WTC11 (cell line): ENCODE data around the gene PCDHGC5. TPM values are rescaled to one million over a fixed set of nuclear protein-coding genes. Genes with fewer than 3 reads are reported as not detected.

Experiments used
- ATAC-seq: fragments of 200-7000 bp; cut with Tn5 transposase; 2 replicates; pipeline ENCODE4 v1.10.0; 2021; ENCODE audit warnings: mild to moderate bottlenecking, moderate library complexity
- CTCF ChIA-PET: fragments of 300-600 bp; sonication (Branson Sonifier 250); formaldehyde crosslinking; loops from one replicate; lab custom pipeline; 2021; ENCODE audit warnings: antibody characterized with exemption; lab: Charles Lee
- POLR2A ChIA-PET: fragments of 350-600 bp; sonication (Branson Sonifier 250); formaldehyde crosslinking; loops from one replicate; lab custom pipeline; 2021; ENCODE audit warnings: antibody characterized with exemption; lab: Charles Lee
- DNase-seq: peaks from one replicate; pipeline ENCODE4 v3.0.0; 2021; ENCODE audit warnings: low spot score
- H3K27ac Mint-ChIP-seq: 2 replicates; pipeline ENCODE4 v1.8.0; 2021; ENCODE audit warnings: mixed read lengths
- H3K27me3 Mint-ChIP-seq: 2 replicates; pipeline ENCODE4 v1.8.0; 2021; ENCODE audit warnings: low read depth, mild to moderate bottlenecking, moderate library complexity, mixed read lengths
- H3K36me3 Mint-ChIP-seq: 2 replicates; pipeline ENCODE4 v1.8.0; 2021; ENCODE audit warnings: mixed read lengths
- H3K4me1 Mint-ChIP-seq: 2 replicates; pipeline ENCODE4 v1.8.0; 2022; ENCODE audit warnings: mixed read lengths
- H3K4me3 Mint-ChIP-seq: 2 replicates; pipeline ENCODE4 v1.8.0; 2021; ENCODE audit warnings: mild to moderate bottlenecking, moderate library complexity, mixed read lengths
- H3K9me3 Mint-ChIP-seq: 2 replicates; pipeline ENCODE4 v1.8.0; 2021; ENCODE audit warnings: mixed read lengths
- AFF4 ChIP-seq: sonication (generic); formaldehyde crosslinking; IDR thresholded peaks from 2 replicates; pipeline ENCODE4 v1.8.1; 2023; ENCODE audit warnings: mild to moderate bottlenecking, missing genetic modification reagents, borderline replicate concordance
- ATF1 ChIP-seq: sonication (generic); formaldehyde crosslinking; IDR thresholded peaks from 2 replicates; pipeline ENCODE4 v1.8.1; 2023; ENCODE audit warnings: mild to moderate bottlenecking, moderate library complexity, missing genetic modification reagents
- CTCF ChIP-seq: fragments of 200-600 bp; IDR thresholded peaks from 2 replicates; pipeline ENCODE4 v1.8.0; 2022; ENCODE audit warnings: antibody characterized with exemption
- FOXP1 ChIP-seq: sonication (generic); formaldehyde crosslinking; IDR thresholded peaks from 2 replicates; pipeline ENCODE4 v1.8.0; 2022; ENCODE audit warnings: missing genetic modification reagents, mild to moderate bottlenecking, moderate library complexity, borderline replicate concordance
- GRHL2 ChIP-seq: fragments of 250-450 bp; sonication (Bioruptor Pico); IDR thresholded peaks from 2 replicates; pipeline ENCODE4 v1.8.0; 2022; ENCODE audit warnings: mild to moderate bottlenecking, moderate library complexity; ENCODE audit not compliant: insufficient replicate concordance, severe bottlenecking
- GTF2I ChIP-seq: fragments of 250-450 bp; sonication (Bioruptor Pico); conservative IDR thresholded peaks from 2 replicates; pipeline ENCODE4 v1.4.0; 2021; ENCODE audit warnings: mild to moderate bottlenecking
- IRF2 ChIP-seq: sonication (generic); formaldehyde crosslinking; IDR thresholded peaks from 2 replicates; pipeline ENCODE4 v1.8.0; 2022; ENCODE audit warnings: low read depth, missing genetic modification reagents, borderline replicate concordance
- JAZF1 ChIP-seq: fragments of 250-450 bp; sonication (Bioruptor Pico); IDR thresholded peaks from 2 replicates; pipeline ENCODE4 v1.9.0; 2021; ENCODE audit warnings: moderate library complexity, mild to moderate bottlenecking, inconsistent platforms
- JUN ChIP-seq: sonication (generic); formaldehyde crosslinking; IDR thresholded peaks from 2 replicates; pipeline ENCODE4 v1.8.0; 2023; ENCODE audit warnings: mild to moderate bottlenecking, missing genetic modification reagents
- KAT7 ChIP-seq: sonication (generic); formaldehyde crosslinking; IDR thresholded peaks from 2 replicates; pipeline ENCODE4 v1.8.1; 2023; ENCODE audit warnings: missing genetic modification reagents, mild to moderate bottlenecking, borderline replicate concordance
- MAX ChIP-seq: sonication (generic); formaldehyde crosslinking; IDR thresholded peaks from 2 replicates; pipeline ENCODE4 v1.8.0; 2022; ENCODE audit warnings: mild to moderate bottlenecking, missing genetic modification reagents
- NFE2L1 ChIP-seq: sonication (generic); formaldehyde crosslinking; IDR thresholded peaks from 2 replicates; pipeline ENCODE4 v1.8.1; 2023; ENCODE audit warnings: missing genetic modification reagents
- NFYB ChIP-seq: sonication (generic); formaldehyde crosslinking; conservative IDR thresholded peaks from 2 replicates; pipeline ENCODE4 v1.8.0; 2022; ENCODE audit warnings: low read depth, missing genetic modification reagents
- PREB ChIP-seq: sonication (generic); formaldehyde crosslinking; IDR thresholded peaks from 2 replicates; pipeline ENCODE4 v1.8.1; 2022; ENCODE audit warnings: mild to moderate bottlenecking, missing genetic modification reagents, moderate library complexity, borderline replicate concordance
- RORB ChIP-seq: fragments of 250-450 bp; sonication (Bioruptor Pico); IDR thresholded peaks from 2 replicates; pipeline ENCODE4 v1.9.0; 2021; ENCODE audit warnings: mild to moderate bottlenecking
- SMAD3 ChIP-seq: sonication (generic); formaldehyde crosslinking; IDR thresholded peaks from 2 replicates; pipeline ENCODE4 v1.8.0; 2022; ENCODE audit warnings: missing genetic modification reagents, mild to moderate bottlenecking, borderline replicate concordance
- SOX15 ChIP-seq: fragments of 250-450 bp; sonication (Bioruptor Pico); IDR thresholded peaks from 2 replicates; pipeline ENCODE4 v1.9.0; 2021; ENCODE audit warnings: mild to moderate bottlenecking
- TP53 ChIP-seq: sonication (generic); formaldehyde crosslinking; IDR thresholded peaks from 2 replicates; pipeline ENCODE4 v1.8.1; 2023; ENCODE audit warnings: mild to moderate bottlenecking, missing genetic modification reagents
- ZBTB21 ChIP-seq: sonication (generic); formaldehyde crosslinking; IDR thresholded peaks from 2 replicates; pipeline ENCODE4 v1.8.1; 2023; ENCODE audit warnings: mild to moderate bottlenecking, missing genetic modification reagents, borderline replicate concordance
- ZNF232 ChIP-seq: sonication (generic); formaldehyde crosslinking; IDR thresholded peaks from 2 replicates; pipeline ENCODE4 v1.8.0; 2022; ENCODE audit warnings: mild to moderate bottlenecking, missing genetic modification reagents
- ZNF425 ChIP-seq: fragments of 250-450 bp; sonication (Bioruptor Pico); conservative IDR thresholded peaks from 2 replicates; pipeline ENCODE4 v1.9.0; 2021; ENCODE audit warnings: mild to moderate bottlenecking
- ZNF532 ChIP-seq: fragments of 250-450 bp; sonication (Bioruptor Pico); IDR thresholded peaks from 2 replicates; pipeline ENCODE4 v1.9.0; 2021; ENCODE audit warnings: mild to moderate bottlenecking, borderline replicate concordance
- ZNF671 ChIP-seq: fragments of 250-450 bp; sonication (Bioruptor Pico); IDR thresholded peaks from 2 replicates; pipeline ENCODE4 v1.8.0; 2021; ENCODE audit warnings: mild to moderate bottlenecking
- total RNA-seq: library from RNA; stranded (reverse); gene quantifications from 3 replicates; pipeline ENCODE4 v1.2.3, GENCODE V29; 2021

Gene PCDHGC5
- total RNA-seq, 1 experiment from 2014 or later = 1.5 TPM

- TF ChIP-seq ZNF532 = no peak
- no peak for TF ChIP-seq JUN (CRISPR knock-in tag)
- TF ChIP-seq ZNF232 = no peak
- TF ChIP-seq IRF2 (CRISPR knock-in tag) = no peak
- TF ChIP-seq JAZF1 = no peak
- no peak for TF ChIP-seq NFE2L1
- TF ChIP-seq ZBTB21 (CRISPR knock-in tag) = no peak
- no peak for TF ChIP-seq ATF1 (CRISPR knock-in tag)
- TF ChIP-seq AFF4 = no peak
Measured at GRCh38 chr5:141477815-141478214, 11.1 kb upstream of the PCDHGC5 start (continued).

GRCh38 chr5:141478321-141478945 is 10.4 kb upstream of the PCDHGC5 start:
- H3K27me3 Mint-ChIP-seq = peaks cover 28% of the 10 kb centered on the region
- peaks cover 2% of the 10 kb centered on the region; the same call in 1 of the 2 replicates for H3K9me3 Mint-ChIP-seq
- peaks cover 48% of the 10 kb centered on the region for H3K4me1 Mint-ChIP-seq
- ATAC-seq = peak; percentile 65
- H3K27ac Mint-ChIP-seq = no peak overlapping the region
- CTCF ChIA-PET = interaction anchor here (0.5 to 5.2 kb wide), 51 partner anchors 9 to 462 kb away, joined by 3 to 113 read pairs (median 6); partner anchors contain the start of genes PCDHB11, PCDHB14, PCDHB15 and PCDHB16
- peak; percentile 90 for DNase-seq
- POLR2A ChIA-PET = interaction anchor here (1.3 to 1.4 kb wide), 2 partner anchors 10 to 35 kb away, joined by 6 to 7 read pairs; partner anchors contain the start of gene PCDHGC5
- peak overlapping the region; percentile 50 for H3K4me3 Mint-ChIP-seq
- H3K36me3 Mint-ChIP-seq = peaks cover 7% of the 10 kb centered on the region
- TF ChIP-seq ZNF671 (CRISPR knock-in tag) (no peak), MAX (CRISPR knock-in tag) (peak; percentile 66; the same call in 1 of the 2 replicates), NFYB (CRISPR knock-in tag) (no peak), SOX15 (CRISPR knock-in tag) (no peak), KAT7 (no peak), PREB (CRISPR knock-in tag) (no peak), RORB (CRISPR knock-in tag) (no peak), SMAD3 (CRISPR knock-in tag) (no peak), GRHL2 (no peak), TP53 (CRISPR knock-in tag) (no peak), GTF2I (CRISPR knock-in tag) (no peak), CTCF (peak; percentile 65), FOXP1 (CRISPR knock-in tag) (no peak), ZNF425 (CRISPR knock-in tag) (no peak)
